ENCODE data around the gene GNAS-AS1. TPM values are rescaled to one million over a fixed set of nuclear protein-coding genes. Genes with fewer than 3 reads are reported as not detected.

GNAS-AS1 gene
- total and polyA plus RNA-seq, 2 of the 8 experiments (the other 6 are each of a cell fraction or from before 2014, with no cell fraction given) = 4.7 to 13.7 TPM

DNA sequence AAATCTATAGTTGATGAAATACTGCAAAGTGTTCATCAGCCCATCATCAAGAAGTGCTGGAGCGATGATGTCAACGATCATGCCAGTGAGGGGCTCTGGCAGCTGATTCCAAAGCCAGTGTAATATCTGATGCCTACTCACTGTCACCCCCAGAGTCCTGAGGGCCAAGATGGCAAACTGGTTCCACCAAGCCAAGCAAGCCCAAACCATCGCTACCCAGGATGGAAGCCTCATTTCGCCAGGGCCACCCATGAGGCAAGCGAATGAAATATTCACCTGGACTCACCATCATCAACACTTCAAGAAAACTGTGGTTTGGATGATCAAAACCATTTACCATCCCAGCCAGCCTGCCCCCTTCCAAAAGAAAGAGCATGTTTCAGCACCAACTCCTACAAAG is 76.5 kb downstream of the GNAS-AS1 start (continued):
- TF ChIP-seq HDAC2 (IDR thresholded peaks at IDR 0.05; ENCODE audit: borderline replicate concordance in 1 of 2, low read depth in 2 of 2, low read length in 2 of 2) (no peak), BACH1 (IDR thresholded peaks at IDR 0.05; ENCODE audit: low read length) (no peak), CEBPB (IDR thresholded peaks at IDR 0.05; ENCODE audit: low read depth, low read length) (no peak), GTF2F1 (IDR thresholded peaks at IDR 0.05; ENCODE audit: borderline replicate concordance, low read depth, low read length) (no peak), BCL11A (IDR thresholded peaks at IDR 0.05; ENCODE audit: low read depth in 2 of 2, low read length in 2 of 2) (no peak)
